Testis (tissue), 3 donors: ENCODE data around the gene SZT2. TPM values are rescaled to one million over a fixed set of nuclear protein-coding genes. Genes with fewer than 3 reads are reported as not detected.
"Not testable (repeated sequence)": the region's sequence is repeated elsewhere in the genome, so short reads cannot be mapped to it uniquely, and the experiment has no call there.

Source experiments
- DNase-seq: peaks from one replicate; pipeline ENCODE4 v3.0.0-alpha.2; 2019
- H3K27ac ChIP-seq, 2 donors: fragments of 200-600 bp; sonication (generic); one replicate each; pipeline ENCODE4 v1.5.1; 2019
- H3K27me3 ChIP-seq: fragments of 200-600 bp; sonication (generic); one replicate; pipeline ENCODE4 v1.5.1; 2019
- H3K36me3 ChIP-seq: fragments of 200-600 bp; sonication (generic); one replicate; pipeline ENCODE4 v1.5.1; 2017; ENCODE audit warnings: low read depth; ENCODE audit errors: missing control alignments
- H3K4me1 ChIP-seq: fragments of 200-600 bp; sonication (generic); one replicate; pipeline ENCODE4 v1.5.1; 2019
- H3K4me3 ChIP-seq, 2 donors: fragments of 200-600 bp; sonication (generic); one replicate each; pipeline ENCODE4 v1.5.1; 2017 to 2019
- H3K9me3 ChIP-seq: fragments of 200-600 bp; sonication (generic); one replicate; pipeline ENCODE4 v1.5.1; 2017
- POLR2A ChIP-seq: fragments of 450-650 bp; IDR thresholded peaks from one replicate; pipeline ENCODE4 v1.6.1; 2017; ENCODE audit warnings: antibody characterized with exemption, mild to moderate bottlenecking, moderate library complexity
- WGBS, 2 donors: methylation state at CpG; one replicate each; pipeline ENCODE4 v1.1.5; 2018; 5-methylcytosine and 5-hydroxymethylcytosine counted together
- intact Hi-C: fragments of 100-400 bp; cut with DNase I; formaldehyde crosslinking; loops from one replicate; pipeline ENCODE4 v1.15.1; 2023; ENCODE audit warnings: low total_unique reads
- polyA plus RNA-seq: library from polyadenylated mRNA; stranded (reverse); fragments of 350-450 nt; fragmentation: Illumina TruSeq; extraction: RNeasy Lipid Tissue Mini Kit (QIAGEN cat#74804); gene quantifications from one replicate; pipeline ENCODE4 v1.2.3, GENCODE V29; 2014; ENCODE audit warnings: low read depth, low replicate concordance; ENCODE audit not compliant: insufficient read depth
- total RNA-seq, 2 donors: library from RNA; depleted of rRNA; stranded (reverse); fragments of >200 nt; gene quantifications; one replicate each; pipeline ENCODE4 v1.2.3, GENCODE V29; 2016
- TF ChIP-seq, protein P1 (sequence below), 3 experiments: fragments of 450-650 bp in 2 of 3; fragments of 200-600 bp in 1 of 3; sonication (generic) in 1 of 3; IDR thresholded peaks; one replicate each; pipeline ENCODE4 v1.5.1; 2016 to 2019; ENCODE audit warnings: antibody characterized with exemption in 3 of 3, mild to moderate bottlenecking in 2 of 3, moderate library complexity in 1 of 3

Gene SZT2
- total and polyA plus RNA-seq, 3 donors from 2014 or later, result 40.0 to 115 (median 90.1) TPM

DNA sequence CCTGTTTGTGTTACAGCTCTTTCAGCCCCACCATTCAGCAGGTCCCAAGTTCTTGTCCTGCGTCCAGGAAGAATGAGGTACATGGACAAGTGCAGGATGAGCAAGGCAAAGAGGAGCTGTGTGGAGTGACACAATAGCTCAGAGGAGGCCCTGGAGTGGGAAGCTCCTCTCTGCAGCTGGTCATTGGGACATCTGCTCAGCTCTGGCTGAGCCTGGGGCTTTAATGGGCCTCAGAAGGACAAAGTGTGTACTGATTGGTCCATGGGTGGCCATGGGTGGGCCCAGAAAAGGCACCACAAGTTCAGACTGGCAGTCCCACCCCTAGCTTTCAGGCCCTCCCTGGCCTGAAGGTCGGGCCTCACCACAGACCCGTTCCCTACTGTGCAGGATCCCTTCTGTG lies 78.7 kb downstream of the SZT2 start:
- no peak for TF ChIP-seq POLR2A
- TF ChIP-seq, protein P1, sequence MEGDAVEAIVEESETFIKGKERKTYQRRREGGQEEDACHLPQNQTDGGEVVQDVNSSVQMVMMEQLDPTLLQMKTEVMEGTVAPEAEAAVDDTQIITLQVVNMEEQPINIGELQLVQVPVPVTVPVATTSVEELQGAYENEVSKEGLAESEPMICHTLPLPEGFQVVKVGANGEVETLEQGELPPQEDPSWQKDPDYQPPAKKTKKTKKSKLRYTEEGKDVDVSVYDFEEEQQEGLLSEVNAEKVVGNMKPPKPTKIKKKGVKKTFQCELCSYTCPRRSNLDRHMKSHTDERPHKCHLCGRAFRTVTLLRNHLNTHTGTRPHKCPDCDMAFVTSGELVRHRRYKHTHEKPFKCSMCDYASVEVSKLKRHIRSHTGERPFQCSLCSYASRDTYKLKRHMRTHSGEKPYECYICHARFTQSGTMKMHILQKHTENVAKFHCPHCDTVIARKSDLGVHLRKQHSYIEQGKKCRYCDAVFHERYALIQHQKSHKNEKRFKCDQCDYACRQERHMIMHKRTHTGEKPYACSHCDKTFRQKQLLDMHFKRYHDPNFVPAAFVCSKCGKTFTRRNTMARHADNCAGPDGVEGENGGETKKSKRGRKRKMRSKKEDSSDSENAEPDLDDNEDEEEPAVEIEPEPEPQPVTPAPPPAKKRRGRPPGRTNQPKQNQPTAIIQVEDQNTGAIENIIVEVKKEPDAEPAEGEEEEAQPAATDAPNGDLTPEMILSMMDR (IDR thresholded peaks at IDR 0.05), result no peak
- WGBS, 2 donors, result 87 to 92% methylated on average over 2 to 3 of the region's 3 CpGs

DNA sequence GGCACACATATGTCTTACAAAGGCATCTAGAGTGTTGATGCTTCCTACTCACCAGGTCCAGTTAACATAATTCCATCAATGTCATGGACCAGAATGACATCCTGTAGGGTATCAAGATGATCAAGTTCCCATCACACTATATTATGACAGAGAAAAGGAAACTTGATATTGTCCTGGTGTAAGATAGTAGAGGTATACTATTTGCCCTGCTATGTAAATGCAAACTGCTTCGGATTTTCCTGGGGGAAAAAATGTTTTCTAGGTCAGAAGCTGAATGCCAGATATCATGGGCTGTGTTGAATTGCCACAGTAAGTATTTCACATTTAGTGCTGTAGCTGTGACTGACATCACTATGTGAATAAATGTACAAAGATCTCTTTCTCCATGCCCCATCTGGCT lies 80.2 kb downstream of the SZT2 start:
- intact Hi-C loops, result no loop called here
- TF ChIP-seq, protein P1 (IDR thresholded peaks at IDR 0.05), result no peak
- no peak for TF ChIP-seq POLR2A
- no peak overlapping the region for H3K4me3 ChIP-seq
- H3K36me3 ChIP-seq, result no peaks in the 10 kb centered on the region
- no peak for DNase-seq
- no peaks in the 10 kb centered on the region for H3K9me3 ChIP-seq
- no peaks in the 10 kb centered on the region for H3K27me3 ChIP-seq
- no peak overlapping the region for H3K27ac ChIP-seq
- 86 to 93% methylated on average over 1 of the region's 1 CpG for WGBS, 2 donors
- no peaks in the 10 kb centered on the region for H3K4me1 ChIP-seq

More for the DNA sequence above, 78.7 kb downstream of the SZT2 start:
- Histone ChIP-seq H3K36me3 (no peaks in the 10 kb centered on the region), H3K27me3 (no peaks in the 10 kb centered on the region), H3K4me3 (no peak overlapping the region), H3K4me1 (no peaks in the 10 kb centered on the region), H3K9me3 (no peaks in the 10 kb centered on the region), H3K27ac (no peak overlapping the region)
- intact Hi-C loops, result no loop called here
- DNase-seq, result no peak

DNA sequence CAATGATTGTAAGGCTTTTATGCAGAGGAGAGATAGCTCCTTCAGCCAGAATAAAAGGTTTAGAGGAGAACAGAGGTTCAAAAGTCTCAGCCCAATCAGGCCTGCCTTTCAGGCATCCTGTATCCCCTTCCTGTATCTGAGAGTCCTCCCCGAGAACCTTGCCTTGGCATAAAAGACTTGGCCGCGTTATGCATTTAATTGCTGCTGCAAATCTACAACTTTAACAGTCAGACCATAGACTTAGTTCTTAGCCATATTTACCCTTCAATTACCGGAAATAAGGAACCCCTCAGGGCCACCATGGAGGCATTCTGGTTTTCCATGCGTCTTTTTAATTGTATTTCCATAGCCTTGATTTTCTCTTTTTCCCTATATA lies 82.4 kb downstream of the SZT2 start:
- intact Hi-C loops, result no loop called here
- Histone ChIP-seq H3K27me3 (no peaks in the 10 kb centered on the region), H3K4me1 (no peaks in the 10 kb centered on the region), H3K36me3 (no peaks in the 10 kb centered on the region), H3K27ac (no peak overlapping the region), H3K9me3 (no peaks in the 10 kb centered on the region), H3K4me3 (no peak overlapping the region)
- no peak for TF ChIP-seq POLR2A
- TF ChIP-seq, protein P1 (IDR thresholded peaks at IDR 0.05), result no peak
- WGBS, 2 donors, result 81 to 87% methylated on average over 5 of the region's 5 CpGs
- no peak for DNase-seq

DNA sequence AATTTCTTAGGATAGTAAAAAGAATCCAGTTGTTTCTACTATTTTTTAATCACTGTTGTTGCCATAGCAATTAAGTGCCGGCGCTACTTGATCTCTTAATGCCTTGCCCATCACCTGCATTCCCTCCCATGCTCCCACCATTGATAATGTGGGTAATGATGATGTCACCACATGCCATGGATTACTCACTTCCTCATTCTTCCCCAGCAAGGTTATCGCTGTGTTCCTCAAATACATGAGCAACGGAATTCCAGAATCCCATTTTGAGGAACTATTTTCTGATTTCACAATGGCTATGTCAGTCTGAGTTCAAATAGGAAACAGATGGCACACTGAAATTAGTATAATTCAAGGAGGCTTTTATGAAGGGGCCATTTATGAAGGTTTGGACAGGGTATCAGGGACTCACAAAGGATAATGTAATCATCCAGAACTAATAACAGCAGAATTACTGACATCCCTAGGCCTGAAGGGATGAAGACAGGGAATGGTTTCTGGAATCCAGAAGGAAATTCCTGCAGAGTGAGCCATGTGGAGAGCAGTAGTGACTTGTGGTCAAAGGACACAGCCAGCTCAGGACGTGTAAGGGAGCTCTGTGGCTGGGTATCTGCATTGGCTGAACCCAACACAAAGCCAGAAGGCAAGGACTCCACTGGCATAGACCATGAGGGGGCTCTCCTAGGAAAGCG lies 82.9 kb downstream of the SZT2 start:
- H3K27ac ChIP-seq, H3K4me1 ChIP-seq, H3K4me3 ChIP-seq, H3K36me3 ChIP-seq, DNase-seq, intact Hi-C loops, H3K9me3 ChIP-seq, H3K27me3 ChIP-seq: not testable (repeated sequence)
- 58 to 71% methylated on average over 6 of the region's 6 CpGs for WGBS, 2 donors

DNA sequence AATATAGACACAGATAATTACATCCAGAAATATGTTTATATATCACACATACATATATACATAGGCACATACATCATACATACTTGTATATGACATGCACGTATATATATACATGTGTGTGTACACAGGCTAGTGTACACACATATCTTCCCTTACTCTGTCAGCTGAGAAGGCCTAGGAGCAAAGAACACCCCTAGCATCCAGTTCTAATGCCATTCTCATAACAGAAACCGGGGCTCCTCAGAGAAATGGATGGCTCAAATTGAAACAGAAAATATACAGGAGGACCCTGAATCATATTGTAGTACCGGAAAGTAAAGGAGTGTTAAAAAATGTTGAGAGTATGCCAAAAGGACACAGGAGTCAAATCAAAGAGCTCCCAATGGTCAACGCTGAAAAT lies 83.8 kb downstream of the SZT2 start:
- WGBS, 2 donors, result 90% methylated on average over 4 of the region's 4 CpGs
- DNase-seq, result no peak
- Histone ChIP-seq H3K27me3 (no peaks in the 10 kb centered on the region), H3K4me1 (no peaks in the 10 kb centered on the region), H3K9me3 (no peaks in the 10 kb centered on the region), H3K4me3 (no peak overlapping the region), H3K36me3 (no peaks in the 10 kb centered on the region), H3K27ac (no peak overlapping the region)
- intact Hi-C loops, result no loop called here
- TF ChIP-seq, protein P1 (IDR thresholded peaks at IDR 0.05), result no peak
- no peak for TF ChIP-seq POLR2A

DNA sequence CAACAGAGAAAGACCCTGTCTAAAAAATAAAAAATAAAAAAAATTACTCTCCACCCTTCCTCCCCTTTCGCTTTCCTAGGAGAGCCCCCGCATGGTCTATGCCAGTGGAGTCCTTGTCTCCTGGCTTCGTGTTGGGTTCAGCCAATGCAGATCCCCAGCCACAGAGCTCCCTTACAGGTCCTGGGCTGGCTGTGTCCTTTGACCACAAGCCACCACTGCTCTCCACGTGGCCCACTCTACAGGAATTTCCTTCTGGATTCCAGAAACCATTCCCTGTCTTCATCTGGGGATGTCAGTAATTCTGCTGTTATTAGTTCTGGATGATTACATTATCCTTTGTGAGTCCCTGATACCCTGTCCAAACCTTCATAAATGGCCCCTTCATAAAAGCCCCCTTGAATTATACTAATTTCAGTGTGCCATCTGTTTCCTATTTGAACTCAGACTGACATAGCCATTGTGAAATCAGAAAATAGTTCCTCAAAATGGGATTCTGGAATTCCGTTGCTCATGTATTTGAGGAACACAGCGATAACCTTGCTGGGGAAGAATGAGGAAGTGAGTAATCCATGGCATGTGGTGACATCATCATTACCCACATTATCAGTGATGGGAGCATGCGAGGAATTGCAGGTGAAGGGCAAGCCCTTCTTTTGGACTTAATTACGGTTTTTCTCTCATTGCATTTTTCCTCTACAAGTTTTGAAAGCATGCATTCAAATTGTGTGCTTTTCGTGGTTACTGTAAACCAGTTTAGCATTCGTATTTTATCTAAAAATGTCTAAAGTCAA lies 86.1 kb downstream of the SZT2 start:
- 60 to 61% methylated on average over 10 of the region's 10 CpGs for WGBS, 2 donors
- H3K4me1 ChIP-seq, H3K27ac ChIP-seq, H3K4me3 ChIP-seq, H3K27me3 ChIP-seq, H3K9me3 ChIP-seq, H3K36me3 ChIP-seq, intact Hi-C loops, DNase-seq: not testable (repeated sequence)
